K562 (cell line): Measurements from ENCODE around the gene BAIAP3. TPM values are rescaled to one million over a fixed set of nuclear protein-coding genes. Genes with fewer than 3 reads are reported as not detected.
A peak's percentile ranks its signal among the peaks of the same experiment; 100 is the strongest.

Experiments used
- CEBPG ChIP-seq, 3 experiments: fragments of 200-800 bp in 1 of 3; sonication (Bioruptor generic) in 1 of 3; sonication (generic) in 1 of 3; formaldehyde crosslinking in 1 of 3; IDR thresholded peaks in 2 of 3; conservative IDR thresholded peaks in 1 of 3; 2 replicates each; pipeline versions ENCODE4 v1.6.1 to v1.8.0; 2016 to 2022; ENCODE audit warnings: missing compliant biosample characterization in 2 of 3, missing genetic modification characterization in 2 of 3, mild to moderate bottlenecking in 1 of 3, missing genetic modification reagents in 1 of 3
- MAFG ChIP-seq: fragments of 450-650 bp; conservative IDR thresholded peaks from 2 replicates; pipeline ENCODE4 v1.6.1; 2016; ENCODE audit warnings: missing genetic modification characterization, missing compliant biosample characterization
- MEF2A ChIP-seq: IDR thresholded peaks from 2 replicates; pipeline ENCODE4 v1.6.1; 2011; ENCODE audit warnings: low read depth, mild to moderate bottlenecking, low read length, moderate library complexity; ENCODE audit not compliant: control insufficient read depth
- SUPT5H ChIP-seq: fragments of 450-650 bp; IDR thresholded peaks from 2 replicates; pipeline ENCODE4 v1.6.1; 2016
- ZBTB9 ChIP-seq: fragments of 450-650 bp; formaldehyde crosslinking; IDR thresholded peaks from 2 replicates; pipeline ENCODE4 v1.4.0; 2020; ENCODE audit warnings: mild to moderate bottlenecking, moderate library complexity
- ZNF140 ChIP-seq: fragments of 250-450 bp; sonication (Bioruptor Pico); IDR thresholded peaks from 2 replicates; pipeline ENCODE4 v1.8.0; 2021; ENCODE audit warnings: moderate library complexity, mild to moderate bottlenecking, inconsistent platforms
- polyA plus RNA-seq, 8 experiments: library from polyadenylated mRNA; depleted of rRNA in 4 of 8; stranded (reverse) in 5 of 8; unstranded in 3 of 8; fragments of >200 nt; fragmentation: Nextera tagmentation in 2 of 8; fragmentation: Illumina TruSeq in 1 of 8; extraction: Ambion mirVana in 2 of 8; extraction: Trizol in 1 of 8; gene quantifications; 2 replicates each; pipeline versions ENCODE4 v1.2.1 to v1.2.3, GENCODE V29; 2011 to 2014; ENCODE audit warnings: inconsistent platforms in 1 of 8, missing spikeins in 1 of 8
- total RNA-seq, 7 experiments: library from RNA; depleted of rRNA in 6 of 7; stranded (reverse); fragments of >200 nt in 6 of 7; fragmentation: Illumina TruSeq in 2 of 7; extraction: Trizol in 2 of 7; gene quantifications; 2 replicates each; pipeline versions ENCODE4 v1.2.1 to v1.2.3, GENCODE V29; 2011 to 2021; ENCODE audit warnings: low replicate concordance in 1 of 7
- TF ChIP-seq, protein P1 (sequence below), 2 experiments: fragments of 450-650 bp in 1 of 2; sonication (generic) in 1 of 2; formaldehyde crosslinking in 1 of 2; IDR thresholded peaks; 2 replicates each; pipeline versions ENCODE4 v1.7.1 to v1.9.0; 2016 to 2022; ENCODE audit warnings: inconsistent platforms in 1 of 2, mild to moderate bottlenecking in 1 of 2, missing genetic modification reagents in 1 of 2
- TF ChIP-seq, protein P2 (sequence below), 3 experiments: fragments of 200-800 bp in 1 of 3; fragments of 250-450 bp in 1 of 3; fragments of 450-650 bp in 1 of 3; sonication (Bioruptor Pico) in 1 of 3; sonication (Bioruptor generic) in 1 of 3; formaldehyde crosslinking in 1 of 3; IDR thresholded peaks; 2 replicates each; pipeline versions ENCODE4 v1.6.1 to v1.8.0; 2016 to 2022; ENCODE audit warnings: mild to moderate bottlenecking in 2 of 3, missing genetic modification characterization in 2 of 3, missing compliant biosample characterization in 1 of 3, moderate library complexity in 1 of 3

Gene BAIAP3
- total and polyA plus RNA-seq, 9 of the 15 experiments (the other 6 are each of a cell fraction or from before 2014, with no cell fraction given) = 0.03 to 4.5 (median 0.57) TPM; not detected in 1

- TF ChIP-seq, protein P1, sequence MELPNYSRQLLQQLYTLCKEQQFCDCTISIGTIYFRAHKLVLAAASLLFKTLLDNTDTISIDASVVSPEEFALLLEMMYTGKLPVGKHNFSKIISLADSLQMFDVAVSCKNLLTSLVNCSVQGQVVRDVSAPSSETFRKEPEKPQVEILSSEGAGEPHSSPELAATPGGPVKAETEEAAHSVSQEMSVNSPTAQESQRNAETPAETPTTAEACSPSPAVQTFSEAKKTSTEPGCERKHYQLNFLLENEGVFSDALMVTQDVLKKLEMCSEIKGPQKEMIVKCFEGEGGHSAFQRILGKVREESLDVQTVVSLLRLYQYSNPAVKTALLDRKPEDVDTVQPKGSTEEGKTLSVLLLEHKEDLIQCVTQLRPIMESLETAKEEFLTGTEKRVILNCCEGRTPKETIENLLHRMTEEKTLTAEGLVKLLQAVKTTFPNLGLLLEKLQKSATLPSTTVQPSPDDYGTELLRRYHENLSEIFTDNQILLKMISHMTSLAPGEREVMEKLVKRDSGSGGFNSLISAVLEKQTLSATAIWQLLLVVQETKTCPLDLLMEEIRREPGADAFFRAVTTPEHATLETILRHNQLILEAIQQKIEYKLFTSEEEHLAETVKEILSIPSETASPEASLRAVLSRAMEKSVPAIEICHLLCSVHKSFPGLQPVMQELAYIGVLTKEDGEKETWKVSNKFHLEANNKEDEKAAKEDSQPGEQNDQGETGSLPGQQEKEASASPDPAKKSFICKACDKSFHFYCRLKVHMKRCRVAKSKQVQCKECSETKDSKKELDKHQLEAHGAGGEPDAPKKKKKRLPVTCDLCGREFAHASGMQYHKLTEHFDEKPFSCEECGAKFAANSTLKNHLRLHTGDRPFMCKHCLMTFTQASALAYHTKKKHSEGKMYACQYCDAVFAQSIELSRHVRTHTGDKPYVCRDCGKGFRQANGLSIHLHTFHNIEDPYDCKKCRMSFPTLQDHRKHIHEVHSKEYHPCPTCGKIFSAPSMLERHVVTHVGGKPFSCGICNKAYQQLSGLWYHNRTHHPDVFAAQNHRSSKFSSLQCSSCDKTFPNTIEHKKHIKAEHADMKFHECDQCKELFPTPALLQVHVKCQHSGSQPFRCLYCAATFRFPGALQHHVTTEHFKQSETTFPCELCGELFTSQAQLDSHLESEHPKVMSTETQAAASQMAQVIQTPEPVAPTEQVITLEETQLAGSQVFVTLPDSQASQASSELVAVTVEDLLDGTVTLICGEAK (IDR thresholded peaks at IDR 0.05) = peak; percentile 58
- TF ChIP-seq, protein P1 (CRISPR knock-in tag; IDR thresholded peaks at IDR 0.05) = no peak
- TF ChIP-seq ZNF140 (CRISPR knock-in tag) (no peak), ZBTB9 (CRISPR knock-in tag) (no peak), MAFG (no peak), MEF2A (no peak), SUPT5H (no peak), CEBPG (CRISPR knock-in tag; IDR thresholded peaks at IDR 0.05) (peak; percentile 83), CEBPG (tag; conservative IDR thresholded peaks at IDR 0.05 in 1 of 2, IDR thresholded peaks at IDR 0.05 in 1 of 2) (peak; percentile 58 to 97)
- TF ChIP-seq, protein P2, sequence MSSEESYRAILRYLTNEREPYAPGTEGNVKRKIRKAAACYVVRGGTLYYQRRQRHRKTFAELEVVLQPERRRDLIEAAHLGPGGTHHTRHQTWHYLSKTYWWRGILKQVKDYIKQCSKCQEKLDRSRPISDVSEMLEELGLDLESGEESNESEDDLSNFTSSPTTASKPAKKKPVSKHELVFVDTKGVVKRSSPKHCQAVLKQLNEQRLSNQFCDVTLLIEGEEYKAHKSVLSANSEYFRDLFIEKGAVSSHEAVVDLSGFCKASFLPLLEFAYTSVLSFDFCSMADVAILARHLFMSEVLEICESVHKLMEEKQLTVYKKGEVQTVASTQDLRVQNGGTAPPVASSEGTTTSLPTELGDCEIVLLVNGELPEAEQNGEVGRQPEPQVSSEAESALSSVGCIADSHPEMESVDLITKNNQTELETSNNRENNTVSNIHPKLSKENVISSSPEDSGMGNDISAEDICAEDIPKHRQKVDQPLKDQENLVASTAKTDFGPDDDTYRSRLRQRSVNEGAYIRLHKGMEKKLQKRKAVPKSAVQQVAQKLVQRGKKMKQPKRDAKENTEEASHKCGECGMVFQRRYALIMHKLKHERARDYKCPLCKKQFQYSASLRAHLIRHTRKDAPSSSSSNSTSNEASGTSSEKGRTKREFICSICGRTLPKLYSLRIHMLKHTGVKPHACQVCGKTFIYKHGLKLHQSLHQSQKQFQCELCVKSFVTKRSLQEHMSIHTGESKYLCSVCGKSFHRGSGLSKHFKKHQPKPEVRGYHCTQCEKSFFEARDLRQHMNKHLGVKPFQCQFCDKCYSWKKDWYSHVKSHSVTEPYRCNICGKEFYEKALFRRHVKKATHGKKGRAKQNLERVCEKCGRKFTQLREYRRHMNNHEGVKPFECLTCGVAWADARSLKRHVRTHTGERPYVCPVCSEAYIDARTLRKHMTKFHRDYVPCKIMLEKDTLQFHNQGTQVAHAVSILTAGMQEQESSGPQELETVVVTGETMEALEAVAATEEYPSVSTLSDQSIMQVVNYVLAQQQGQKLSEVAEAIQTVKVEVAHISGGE (CRISPR knock-in tag; IDR thresholded peaks at IDR 0.05) = 0 out of 6 replicates have a peak, but pooled peaks of 1 of the 3 experiments have one; percentile 47
Observed at GRCh38 chr16:1309888-1310831, 23.3 kb upstream of the BAIAP3 start (continued).
